ENCODE results near the gene AMBRA1. TPM values are rescaled to one million over a fixed set of nuclear protein-coding genes. Genes with fewer than 3 reads are reported as not detected.

AMBRA1 gene
- total RNA-seq, 1 donor from 2014 or later, result 25.1 TPM

DNA sequence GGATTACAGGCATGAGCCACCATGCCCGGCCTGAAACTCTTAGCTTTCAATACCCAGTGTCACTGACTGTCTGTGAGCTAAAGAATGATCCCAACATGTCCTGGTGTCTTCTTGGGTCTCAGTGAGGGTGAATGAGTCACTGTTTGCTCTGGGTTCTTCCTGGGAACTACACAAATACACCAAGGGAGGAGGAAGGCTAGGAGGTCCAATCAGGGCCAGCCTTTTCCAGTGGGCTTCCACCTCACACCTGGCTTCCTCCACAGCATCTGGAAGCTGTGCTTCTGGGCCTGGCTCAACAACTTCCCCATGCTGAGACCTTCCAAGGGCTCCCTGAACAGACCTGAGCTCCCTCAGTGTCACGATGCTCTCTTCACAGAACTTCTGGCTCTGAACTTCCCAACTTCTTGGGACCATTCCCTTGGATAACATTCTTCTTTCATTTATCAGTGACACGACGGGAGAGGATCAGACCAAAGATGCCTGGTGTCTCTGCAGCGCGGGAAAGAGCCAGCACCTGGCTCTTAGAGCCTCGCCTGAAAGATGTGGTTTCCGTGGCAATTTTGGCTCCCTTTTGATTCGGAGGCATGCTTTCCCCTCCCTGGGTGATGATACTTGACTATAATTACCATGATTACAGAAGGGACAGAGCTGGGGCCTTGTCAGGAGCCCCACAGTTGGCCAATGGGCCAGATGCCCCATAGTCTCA is 179.9 kb downstream of the AMBRA1 start:
- peaks cover 22% of the 10 kb centered on the region for H3K36me3 Mint-ChIP-seq (ENCODE audit: low read depth)
- H3K4me1 Mint-ChIP-seq (ENCODE audit: low read depth), result no peaks in the 10 kb centered on the region
- H3K27ac Mint-ChIP-seq (ENCODE audit: unreplicated experiment), result no peak overlapping the region
- DNase-seq (ENCODE audit: low spot score), result no peak
- H3K27me3 Mint-ChIP-seq (ENCODE audit: low read depth), result no peaks in the 10 kb centered on the region
- TF ChIP-seq CTCF (IDR thresholded peaks at IDR 0.05), result no peak
- H3K4me3 Mint-ChIP-seq (ENCODE audit: unreplicated experiment), result no peak overlapping the region
- H3K9me3 Mint-ChIP-seq (ENCODE audit: low read depth), result no peaks in the 10 kb centered on the region

GRCh38 chr11:46410021-46410420 is 183.8 kb downstream of the AMBRA1 start:
- Mint-ChIP-seq H3K27ac (ENCODE audit: unreplicated experiment) (no peak overlapping the region), H3K9me3 (ENCODE audit: low read depth) (no peaks in the 10 kb centered on the region), H3K4me3 (ENCODE audit: unreplicated experiment) (no peak overlapping the region), H3K27me3 (ENCODE audit: low read depth) (no peaks in the 10 kb centered on the region), H3K36me3 (ENCODE audit: low read depth) (peaks cover 13% of the 10 kb centered on the region), H3K4me1 (ENCODE audit: low read depth) (peaks cover 3% of the 10 kb centered on the region)
- no peak for TF ChIP-seq CTCF (IDR thresholded peaks at IDR 0.05)
- DNase-seq (ENCODE audit: low spot score), result no peak

DNA sequence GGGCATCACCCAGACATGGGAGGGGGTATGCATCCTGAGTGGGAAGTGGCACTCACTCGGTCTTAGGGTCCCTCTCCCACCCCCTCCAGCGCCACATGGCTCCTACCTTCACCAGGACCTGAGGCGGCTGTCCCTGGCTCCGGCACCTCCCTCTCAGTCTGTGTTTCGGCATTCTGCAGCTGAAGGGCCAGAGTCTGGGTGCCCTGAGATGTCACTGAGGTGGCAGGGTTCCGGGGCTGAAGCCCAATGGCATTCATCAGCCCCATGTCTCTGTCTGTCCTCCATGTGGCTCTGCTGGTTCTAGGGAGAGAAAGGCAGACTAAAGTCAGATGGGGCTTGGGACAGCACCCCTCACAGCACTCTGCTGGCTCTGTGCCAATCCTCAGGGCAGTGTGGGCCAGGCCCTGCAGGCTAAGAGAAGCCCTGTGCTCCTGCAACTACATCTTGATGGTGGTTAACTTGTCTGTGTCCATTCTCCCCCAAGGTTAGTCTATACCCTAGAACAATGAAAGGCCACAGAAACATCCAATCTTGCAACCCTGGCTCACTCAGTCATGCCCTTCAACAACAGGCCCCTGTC is 185.3 kb downstream of the AMBRA1 start:
- Mint-ChIP-seq H3K27ac (ENCODE audit: unreplicated experiment) (no peak overlapping the region), H3K27me3 (ENCODE audit: low read depth) (no peaks in the 10 kb centered on the region), H3K36me3 (ENCODE audit: low read depth) (peaks cover 13% of the 10 kb centered on the region), H3K9me3 (ENCODE audit: low read depth) (no peaks in the 10 kb centered on the region), H3K4me1 (ENCODE audit: low read depth) (peaks cover 13% of the 10 kb centered on the region), H3K4me3 (ENCODE audit: unreplicated experiment) (no peak overlapping the region)
- no peak for TF ChIP-seq CTCF (IDR thresholded peaks at IDR 0.05)
- DNase-seq (ENCODE audit: low spot score), result no peak

GRCh38 chr11:46407635-46408034 is 186.2 kb downstream of the AMBRA1 start:
- TF ChIP-seq CTCF (IDR thresholded peaks at IDR 0.05), result no peak
- Mint-ChIP-seq H3K9me3 (ENCODE audit: low read depth) (no peaks in the 10 kb centered on the region), H3K4me1 (ENCODE audit: low read depth) (peaks cover 13% of the 10 kb centered on the region), H3K36me3 (ENCODE audit: low read depth) (peaks cover 16% of the 10 kb centered on the region), H3K27me3 (ENCODE audit: low read depth) (no peaks in the 10 kb centered on the region), H3K4me3 (ENCODE audit: unreplicated experiment) (no peak overlapping the region), H3K27ac (ENCODE audit: unreplicated experiment) (no peak overlapping the region)
- no peak for DNase-seq (ENCODE audit: low spot score)

DNA sequence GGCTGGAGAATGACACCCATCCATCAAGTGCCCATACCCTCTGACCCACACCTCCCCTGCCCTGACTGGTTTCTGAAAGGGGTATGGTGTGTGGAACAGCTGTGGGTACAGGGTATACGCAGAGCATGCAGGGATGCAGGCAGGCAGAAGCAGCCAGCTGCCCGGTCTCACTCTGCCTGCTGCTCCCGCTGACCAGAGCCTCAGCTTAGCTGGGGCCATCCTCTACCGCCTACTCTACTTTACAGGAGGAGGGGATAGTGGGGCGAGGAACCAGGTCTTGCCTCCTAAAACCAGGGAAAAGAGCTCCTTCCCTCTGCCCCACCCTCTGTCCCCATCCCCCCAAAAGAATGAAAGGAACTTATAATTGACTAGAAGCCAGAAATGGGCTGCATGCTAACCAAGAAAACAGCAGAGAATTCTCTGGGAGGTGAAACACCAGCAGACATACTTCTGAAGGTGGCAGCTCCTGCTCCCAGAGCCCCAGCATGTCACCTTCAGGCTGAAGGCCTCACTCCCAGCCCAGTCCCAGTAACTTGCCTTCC is 189.3 kb downstream of the AMBRA1 start:
- peaks cover 13% of the 10 kb centered on the region for H3K4me1 Mint-ChIP-seq (ENCODE audit: low read depth)
- TF ChIP-seq CTCF (IDR thresholded peaks at IDR 0.05), result no peak
- H3K36me3 Mint-ChIP-seq (ENCODE audit: low read depth), result peaks cover 19% of the 10 kb centered on the region
- H3K9me3 Mint-ChIP-seq (ENCODE audit: low read depth), result no peaks in the 10 kb centered on the region
- no peak overlapping the region for H3K27ac Mint-ChIP-seq (ENCODE audit: unreplicated experiment)
- DNase-seq (ENCODE audit: low spot score), result no peak
- H3K4me3 Mint-ChIP-seq (ENCODE audit: unreplicated experiment), result no peak overlapping the region
- H3K27me3 Mint-ChIP-seq (ENCODE audit: low read depth), result no peaks in the 10 kb centered on the region

Measured in chondrocyte (in vitro differentiated cells).